Skeletal muscle tissue (tissue), 4 donors: Measurements from ENCODE around the gene BAD. TPM values are rescaled to one million over a fixed set of nuclear protein-coding genes. Genes with fewer than 3 reads are reported as not detected.

Experiments used
- H3K27ac ChIP-seq: one replicate; pipeline ENCODE4 v1.7.0; 2013; ENCODE audit warnings: mild to moderate bottlenecking, low read depth, low read length, inconsistent platforms
- H3K27me3 ChIP-seq, 3 donors: one replicate each; pipeline ENCODE4 v1.7.0; 2013; ENCODE audit warnings: low read length in 3 of 3; ENCODE audit not compliant: control insufficient read depth in 3 of 3, insufficient read depth in 3 of 3
- H3K36me3 ChIP-seq, 3 donors: one replicate each; pipeline ENCODE4 v1.7.0; 2013; ENCODE audit warnings: low read length in 3 of 3; ENCODE audit not compliant: control insufficient read depth in 3 of 3, insufficient read depth in 3 of 3
- H3K4me1 ChIP-seq, 3 donors: one replicate each; pipeline ENCODE4 v1.7.0; 2013; ENCODE audit warnings: low read length in 3 of 3, mild to moderate bottlenecking in 3 of 3; ENCODE audit not compliant: control insufficient read depth in 3 of 3, insufficient read depth in 3 of 3
- H3K4me3 ChIP-seq, 3 donors: one replicate each; pipeline ENCODE4 v1.7.0; 2013; ENCODE audit warnings: low read length in 3 of 3
- H3K9ac ChIP-seq, 3 donors: one replicate each; pipeline ENCODE4 v1.7.0; 2013; ENCODE audit warnings: low read length in 3 of 3, mild to moderate bottlenecking in 3 of 3, moderate library complexity in 2 of 3, low read depth in 1 of 3
- H3K9me3 ChIP-seq, 3 donors: one replicate each; pipeline ENCODE4 v1.7.0; 2013; ENCODE audit warnings: low read length in 3 of 3; ENCODE audit not compliant: control insufficient read depth in 3 of 3
- total RNA-seq: library from RNA; depleted of rRNA; stranded (reverse); fragments of >200 nt; gene quantifications from one replicate; pipeline ENCODE4 v1.2.3, GENCODE V29; 2014
- donor health status: Osteomylitis.

BAD gene
- total RNA-seq, 1 donor from 2014 or later: 23.5 TPM

- peaks cover 42 to 49% (median 46%) of the 10 kb centered on the region in 3 donors for H3K36me3 ChIP-seq
These were observed 24.2 kb downstream of the BAD start for GRCh38 chr11:64260147-64260708.

DNA sequence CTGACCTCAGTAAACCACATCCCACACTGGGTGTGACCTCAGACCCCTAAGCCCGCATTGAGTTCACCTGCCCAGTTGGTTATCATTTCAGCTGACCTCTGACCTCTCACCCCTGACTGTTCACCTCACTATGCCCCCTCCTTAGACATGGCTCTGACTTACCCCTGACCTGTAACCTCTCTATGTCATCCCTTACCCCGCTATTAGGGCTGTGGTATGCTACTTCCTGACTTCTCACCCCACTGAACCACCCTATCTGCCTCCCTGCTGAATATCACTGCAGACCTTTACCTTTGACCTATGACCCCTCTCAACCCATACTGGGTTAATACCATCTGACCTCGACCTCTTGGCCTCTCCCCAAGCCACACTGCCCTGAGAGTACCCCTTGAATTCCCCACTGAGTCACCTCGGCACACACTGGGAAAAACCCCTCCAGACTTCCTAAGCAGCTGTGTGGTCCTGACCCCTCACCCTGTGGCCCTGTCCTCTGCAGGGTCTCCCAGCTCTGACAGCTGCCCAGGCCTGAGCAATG, 24.9 kb downstream of the BAD start:
- Histone ChIP-seq H3K9me3 (no peaks in the 10 kb centered on the region), H3K4me3 (no peak overlapping the region), H3K36me3 (peaks cover 48 to 50% (median 48%) of the 10 kb centered on the region in 3 donors), H3K27ac (no peak overlapping the region), H3K4me1 (no peaks in the 10 kb centered on the region), H3K9ac (no peak overlapping the region), H3K27me3 (no peaks in the 10 kb centered on the region)

More at GRCh38 chr11:64260147-64260708, 24.2 kb downstream of the BAD start:
- no peak overlapping the region for H3K4me3 ChIP-seq
- H3K9ac ChIP-seq: no peak overlapping the region
- H3K27ac ChIP-seq: no peak overlapping the region
- no peaks in the 10 kb centered on the region for H3K9me3 ChIP-seq
- H3K4me1 ChIP-seq: no peaks in the 10 kb centered on the region
- no peaks in the 10 kb centered on the region for H3K27me3 ChIP-seq

DNA sequence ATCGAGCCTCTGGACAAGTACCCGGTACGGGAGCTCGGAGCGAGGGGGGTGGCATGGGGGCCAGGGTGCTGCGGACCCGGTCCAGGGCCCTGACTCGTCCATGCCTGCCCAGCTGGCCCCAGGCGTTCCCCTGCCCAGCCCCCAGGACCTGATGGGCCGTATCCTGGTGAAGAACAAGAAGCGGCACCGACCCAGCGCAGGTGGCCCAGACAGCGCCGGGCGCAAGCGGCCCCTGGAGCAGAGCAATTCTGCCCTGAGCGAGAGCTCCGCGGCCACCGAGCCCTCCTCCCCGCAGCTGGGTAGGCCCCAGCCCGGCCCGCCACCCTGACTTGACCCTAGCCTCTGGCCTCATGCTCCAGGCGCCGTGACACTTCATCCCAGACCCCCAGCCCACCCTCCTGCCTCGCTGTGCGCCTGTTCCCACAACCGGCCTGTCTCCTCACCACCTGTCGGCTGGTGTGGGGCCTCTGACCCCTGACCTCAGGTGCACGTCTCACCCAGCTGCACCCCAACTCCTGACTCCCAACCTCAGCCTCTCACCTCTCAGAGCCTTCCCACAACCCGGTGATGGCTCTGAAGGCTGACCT, 25.4 kb downstream of the BAD start:
- H3K4me3 ChIP-seq: no peak overlapping the region
- H3K36me3 ChIP-seq: peaks cover 47 to 50% (median 48%) of the 10 kb centered on the region in 3 donors
- H3K27ac ChIP-seq: no peak overlapping the region
- H3K27me3 ChIP-seq: no peaks in the 10 kb centered on the region
- peaks cover 2 to 4% (median 3%) of the 10 kb centered on the region in 3 donors for H3K4me1 ChIP-seq
- H3K9me3 ChIP-seq: no peaks in the 10 kb centered on the region
- H3K9ac ChIP-seq: no peak overlapping the region

DNA sequence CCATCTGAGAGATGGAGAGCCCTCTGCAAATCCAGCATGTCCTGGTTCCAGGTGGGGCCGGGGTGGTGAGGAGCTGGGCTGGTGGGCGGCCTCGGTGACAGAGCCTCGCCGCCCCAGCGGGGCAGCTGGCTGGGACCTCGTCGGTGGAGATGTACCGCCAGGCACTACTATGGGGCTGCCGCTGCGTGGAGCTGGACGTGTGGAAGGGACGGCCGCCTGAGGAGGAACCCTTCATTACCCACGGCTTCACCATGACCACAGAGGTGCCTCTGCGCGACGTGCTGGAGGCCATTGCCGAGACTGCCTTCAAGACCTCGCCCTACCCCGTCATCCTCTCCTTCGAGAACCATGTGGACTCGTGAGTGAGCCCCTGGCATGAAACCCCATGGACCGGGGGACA, 26.1 kb downstream of the BAD start:
- peaks cover 45 to 47% (median 45%) of the 10 kb centered on the region in 3 donors for H3K36me3 ChIP-seq

DNA sequence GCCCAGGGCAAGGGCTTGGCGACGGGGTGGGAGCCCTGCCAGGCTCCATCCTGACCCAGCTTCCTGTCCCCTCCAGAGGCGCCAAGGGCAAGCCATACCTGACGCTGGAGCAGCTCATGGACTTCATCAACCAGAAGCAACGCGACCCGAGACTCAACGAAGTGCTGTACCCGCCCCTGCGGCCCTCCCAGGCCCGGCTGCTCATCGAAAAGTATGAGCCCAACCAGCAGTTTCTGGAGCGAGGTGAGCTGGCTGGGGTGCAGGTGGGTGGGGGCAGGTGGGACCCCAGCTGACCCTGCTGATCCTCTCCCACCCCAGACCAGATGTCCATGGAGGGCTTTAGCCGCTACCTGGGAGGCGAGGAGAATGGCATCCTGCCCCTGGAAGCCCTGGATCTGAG, 28.2 kb downstream of the BAD start:
- Histone ChIP-seq H3K36me3 (peaks cover 29 to 34% (median 34%) of the 10 kb centered on the region in 3 donors), H3K9me3 (no peaks in the 10 kb centered on the region), H3K27me3 (no peaks in the 10 kb centered on the region), H3K27ac (no peak overlapping the region), H3K4me3 (no peak overlapping the region), H3K9ac (no peak overlapping the region), H3K4me1 (peaks cover 23 to 25% (median 25%) of the 10 kb centered on the region in 3 donors)

More for the DNA sequence above, 26.1 kb downstream of the BAD start:
- H3K4me3 ChIP-seq: no peak overlapping the region
- no peak overlapping the region for H3K9ac ChIP-seq
- no peaks in the 10 kb centered on the region for H3K27me3 ChIP-seq
- H3K4me1 ChIP-seq: peaks cover 9 to 10% (median 10%) of the 10 kb centered on the region in 3 donors
- H3K27ac ChIP-seq: no peak overlapping the region
- no peaks in the 10 kb centered on the region for H3K9me3 ChIP-seq

- H3K9me3 ChIP-seq: no peaks in the 10 kb centered on the region
- no peak overlapping the region for H3K9ac ChIP-seq
- H3K4me1 ChIP-seq: peaks cover 29 to 33% (median 32%) of the 10 kb centered on the region in 3 donors
- H3K4me3 ChIP-seq: no peak overlapping the region
- no peaks in the 10 kb centered on the region for H3K27me3 ChIP-seq
- H3K36me3 ChIP-seq: peaks cover 27 to 32% (median 31%) of the 10 kb centered on the region in 3 donors
- no peak overlapping the region for H3K27ac ChIP-seq
These were observed 29.0 kb downstream of the BAD start for GRCh38 chr11:64255135-64256128.

GRCh38 chr11:64254326-64254725, 30.1 kb downstream of the BAD start:
- peak overlapping the region in 1 of 3 donors; percentile 54 for H3K9ac ChIP-seq
- H3K4me1 ChIP-seq: peaks cover 29 to 36% (median 33%) of the 10 kb centered on the region in 3 donors
- H3K9me3 ChIP-seq: no peaks in the 10 kb centered on the region
- H3K27ac ChIP-seq: no peak overlapping the region
- peaks cover 17 to 27% (median 23%) of the 10 kb centered on the region in 3 donors for H3K36me3 ChIP-seq
- H3K4me3 ChIP-seq: no peak overlapping the region
- H3K27me3 ChIP-seq: no peaks in the 10 kb centered on the region

GRCh38 chr11:64253481-64253880, 31.0 kb downstream of the BAD start:
- Histone ChIP-seq H3K9me3 (no peaks in the 10 kb centered on the region), H3K9ac (peak overlapping the region in 2 of 3 donors; percentile 10 to 54), H3K27ac (no peak overlapping the region), H3K36me3 (peaks cover 12 to 20% (median 17%) of the 10 kb centered on the region in 3 donors), H3K27me3 (no peaks in the 10 kb centered on the region), H3K4me3 (no peak overlapping the region), H3K4me1 (peaks cover 29 to 36% (median 33%) of the 10 kb centered on the region in 3 donors)

GRCh38 chr11:64253043-64253442, 31.4 kb downstream of the BAD start:
- Histone ChIP-seq H3K4me3 (no peak overlapping the region), H3K9me3 (no peaks in the 10 kb centered on the region), H3K4me1 (peaks cover 30 to 40% (median 34%) of the 10 kb centered on the region in 3 donors), H3K27ac (no peak overlapping the region), H3K27me3 (no peaks in the 10 kb centered on the region), H3K36me3 (peaks cover 9 to 15% (median 13%) of the 10 kb centered on the region in 3 donors), H3K9ac (peak overlapping the region in 1 of 3 donors; percentile 54)
